Fibroblast of villous mesenchyme (primary cell): ENCODE measurements around the gene HRAS. TPM values are rescaled to one million over a fixed set of nuclear protein-coding genes. Genes with fewer than 3 reads are reported as not detected.
A peak's percentile ranks its signal among the peaks of the same experiment; 100 is the strongest.

Source experiments
- DNase-seq: peaks from one replicate; pipeline ENCODE4 v3.0.0-alpha.2; 2010; ENCODE audit warnings: low read depth
- H3K4me3 ChIP-seq: 2 replicates; pipeline ENCODE4 v1.5.1; 2011; ENCODE audit warnings: low read depth, mild to moderate bottlenecking, low read length
- total RNA-seq: library from RNA; depleted of rRNA; stranded (reverse); fragments of >200 nt; gene quantifications from 2 replicates; pipeline ENCODE4 v1.2.3, GENCODE V29; 2012
- TF ChIP-seq, protein P1 (sequence below): IDR thresholded peaks from 2 replicates; pipeline ENCODE4 v1.5.1; 2012; ENCODE audit warnings: low read depth, mild to moderate bottlenecking, low read length; ENCODE audit not compliant: insufficient read depth

HRAS gene
- total RNA-seq, 1 donor: 36.7 TPM

DNA sequence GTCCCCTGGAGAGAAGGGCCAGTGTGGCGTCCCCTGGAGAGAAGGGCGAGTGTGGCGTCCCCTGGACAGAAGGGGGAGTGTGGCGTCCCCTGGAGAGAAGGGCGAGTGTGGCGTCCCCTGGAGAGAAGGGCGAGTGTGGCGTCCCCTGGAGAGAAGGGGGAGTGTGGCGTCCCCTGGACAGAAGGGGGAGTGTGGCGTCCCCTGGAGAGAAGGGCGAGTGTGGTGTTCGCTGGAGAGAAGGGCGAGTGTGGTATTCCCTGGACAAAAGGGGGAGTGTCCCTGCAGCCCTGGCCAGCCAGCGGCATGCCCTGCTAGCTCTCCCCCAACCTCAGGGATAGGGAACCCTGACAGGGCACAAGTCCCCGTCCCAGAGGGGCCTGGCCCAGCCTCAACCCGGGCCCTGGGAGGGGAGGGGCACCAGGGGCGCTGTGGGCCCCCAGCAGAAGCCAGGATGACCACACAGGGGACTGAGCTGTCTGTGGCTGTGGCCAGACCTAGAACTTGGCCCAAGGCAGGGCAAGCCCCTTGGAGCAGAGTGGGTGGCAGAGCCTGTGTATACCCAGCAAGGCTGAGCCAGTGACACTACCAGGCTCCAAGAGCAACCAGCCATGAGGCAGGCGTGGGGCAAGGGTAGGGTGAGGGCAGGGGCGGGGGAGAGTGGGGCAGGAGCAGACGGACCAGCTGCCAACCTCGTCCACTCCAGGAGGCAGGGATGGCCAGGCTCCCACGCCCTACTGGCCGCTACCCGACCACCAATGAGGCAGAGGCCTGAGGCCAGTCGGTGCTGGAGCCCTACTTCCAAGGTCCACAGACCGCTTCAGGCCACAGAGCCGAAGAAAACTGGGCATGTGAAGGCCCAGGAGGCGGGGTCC lies 4.2 kb downstream of the HRAS start:
- no peak overlapping the region for H3K4me3 ChIP-seq
- TF ChIP-seq, protein P1, sequence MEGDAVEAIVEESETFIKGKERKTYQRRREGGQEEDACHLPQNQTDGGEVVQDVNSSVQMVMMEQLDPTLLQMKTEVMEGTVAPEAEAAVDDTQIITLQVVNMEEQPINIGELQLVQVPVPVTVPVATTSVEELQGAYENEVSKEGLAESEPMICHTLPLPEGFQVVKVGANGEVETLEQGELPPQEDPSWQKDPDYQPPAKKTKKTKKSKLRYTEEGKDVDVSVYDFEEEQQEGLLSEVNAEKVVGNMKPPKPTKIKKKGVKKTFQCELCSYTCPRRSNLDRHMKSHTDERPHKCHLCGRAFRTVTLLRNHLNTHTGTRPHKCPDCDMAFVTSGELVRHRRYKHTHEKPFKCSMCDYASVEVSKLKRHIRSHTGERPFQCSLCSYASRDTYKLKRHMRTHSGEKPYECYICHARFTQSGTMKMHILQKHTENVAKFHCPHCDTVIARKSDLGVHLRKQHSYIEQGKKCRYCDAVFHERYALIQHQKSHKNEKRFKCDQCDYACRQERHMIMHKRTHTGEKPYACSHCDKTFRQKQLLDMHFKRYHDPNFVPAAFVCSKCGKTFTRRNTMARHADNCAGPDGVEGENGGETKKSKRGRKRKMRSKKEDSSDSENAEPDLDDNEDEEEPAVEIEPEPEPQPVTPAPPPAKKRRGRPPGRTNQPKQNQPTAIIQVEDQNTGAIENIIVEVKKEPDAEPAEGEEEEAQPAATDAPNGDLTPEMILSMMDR: no peak
- no peak for DNase-seq

DNA sequence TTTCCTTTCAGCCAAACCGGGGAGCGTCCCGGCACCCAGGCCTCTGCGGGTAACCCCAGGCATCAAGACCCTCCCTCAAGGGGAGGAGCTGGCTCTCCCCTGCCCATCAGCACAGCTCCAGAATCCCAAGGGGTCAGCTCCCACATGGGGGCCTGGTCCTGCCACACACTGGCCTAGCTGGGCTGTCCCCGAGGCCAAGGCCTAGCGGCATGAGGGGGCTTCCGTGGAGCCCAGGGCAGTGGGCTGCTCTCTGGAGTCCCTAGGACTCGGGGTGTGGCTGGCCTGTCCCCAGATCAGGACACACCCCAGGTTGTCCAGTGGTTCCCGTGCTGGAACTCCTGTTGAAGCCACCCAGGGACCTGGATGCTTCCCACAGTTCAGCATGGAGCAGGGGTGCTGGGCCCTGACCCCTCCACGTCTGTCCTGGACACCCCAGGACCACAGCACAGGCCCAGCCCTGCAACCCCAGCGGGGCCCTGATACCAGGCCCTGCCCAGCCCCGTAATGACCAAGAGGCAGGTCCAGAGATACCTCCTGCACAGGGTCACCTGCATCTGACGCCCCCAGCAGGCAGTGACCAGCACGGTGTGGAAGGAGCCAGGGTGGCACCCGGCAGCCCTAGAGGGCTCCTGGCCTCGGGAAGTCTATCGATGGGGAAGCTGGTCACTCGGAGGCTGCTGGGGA lies 5.5 kb downstream of the HRAS start:
- no peak for DNase-seq
- TF ChIP-seq, protein P1: no peak
- no peak overlapping the region for H3K4me3 ChIP-seq

DNA sequence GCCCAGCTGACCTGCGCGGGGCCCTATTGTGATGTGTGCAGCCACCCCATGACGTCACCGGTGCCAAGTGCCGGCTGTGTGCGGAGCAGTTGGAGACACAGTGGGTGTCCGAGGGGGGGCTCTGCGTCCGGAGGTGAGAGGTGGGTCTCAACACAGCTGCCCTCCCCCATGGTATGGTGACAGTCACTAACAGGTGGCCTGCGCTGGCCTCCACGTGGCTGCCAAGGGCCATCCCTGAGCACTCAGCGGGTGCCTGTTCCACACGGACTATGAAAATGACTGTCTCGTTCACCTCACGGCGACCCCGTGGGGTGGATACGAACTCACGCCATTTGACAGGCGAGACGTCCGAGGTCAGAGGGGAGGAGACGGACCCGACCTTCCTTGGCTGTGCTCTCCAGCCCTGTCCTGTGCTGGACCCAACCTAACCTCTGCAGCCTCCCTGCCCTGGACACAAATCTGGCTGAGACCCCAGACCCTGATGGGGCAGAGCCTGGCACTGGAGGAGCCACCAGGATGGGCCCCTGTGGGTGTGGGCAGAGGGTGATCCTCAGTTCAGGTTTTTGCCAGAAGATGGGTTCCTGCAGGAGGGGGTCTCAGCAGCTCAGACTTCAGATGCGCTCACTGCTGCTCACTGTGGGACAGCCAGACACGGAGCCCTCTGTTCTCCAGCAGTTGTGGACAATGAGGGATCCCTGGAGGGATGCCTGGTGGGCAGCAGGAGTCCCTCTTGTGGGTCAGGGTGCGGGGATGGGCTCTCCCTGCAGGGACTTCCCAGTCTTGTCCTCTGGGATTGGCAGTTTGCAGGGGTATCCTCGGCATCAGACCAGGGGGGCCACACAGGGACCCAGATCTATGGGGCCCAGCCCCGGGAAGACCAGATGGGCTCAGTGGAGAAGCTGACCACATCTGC lies 6.3 kb downstream of the HRAS start:
- DNase-seq: no peak
- TF ChIP-seq, protein P1: no peak
- no peak overlapping the region for H3K4me3 ChIP-seq

DNA sequence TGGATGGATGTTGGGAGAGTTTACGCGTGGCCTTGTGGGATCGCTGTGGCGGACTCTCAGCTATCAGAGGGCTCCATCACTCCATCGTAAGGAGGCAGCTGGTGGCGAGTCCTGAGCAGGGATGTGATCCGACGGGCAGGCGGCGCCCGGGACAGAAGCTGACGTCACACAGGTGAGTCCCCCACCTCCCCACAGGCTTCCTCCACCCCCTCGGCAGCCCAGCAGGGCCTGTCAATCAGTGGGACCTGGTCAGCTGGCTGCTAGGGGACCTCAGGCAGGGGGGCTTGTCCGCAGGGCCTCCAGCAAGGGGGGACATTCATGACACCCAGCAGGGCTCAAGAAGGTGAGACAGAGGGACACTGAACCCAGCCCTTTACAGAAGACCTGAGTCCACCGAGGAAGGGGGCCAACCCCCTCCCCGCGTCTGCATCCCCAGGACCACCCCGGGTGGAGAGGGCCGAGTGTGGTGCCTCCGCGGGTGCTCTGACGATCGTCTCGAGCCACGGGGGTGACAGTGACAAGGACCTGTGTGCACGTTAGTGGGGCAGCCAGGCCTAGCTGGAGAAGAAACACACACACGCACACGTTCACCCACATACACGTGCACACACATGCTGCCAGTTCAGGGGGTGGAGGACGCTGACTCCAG lies 7.1 kb downstream of the HRAS start:
- TF ChIP-seq, protein P1: no peak
- no peak overlapping the region for H3K4me3 ChIP-seq

DNA sequence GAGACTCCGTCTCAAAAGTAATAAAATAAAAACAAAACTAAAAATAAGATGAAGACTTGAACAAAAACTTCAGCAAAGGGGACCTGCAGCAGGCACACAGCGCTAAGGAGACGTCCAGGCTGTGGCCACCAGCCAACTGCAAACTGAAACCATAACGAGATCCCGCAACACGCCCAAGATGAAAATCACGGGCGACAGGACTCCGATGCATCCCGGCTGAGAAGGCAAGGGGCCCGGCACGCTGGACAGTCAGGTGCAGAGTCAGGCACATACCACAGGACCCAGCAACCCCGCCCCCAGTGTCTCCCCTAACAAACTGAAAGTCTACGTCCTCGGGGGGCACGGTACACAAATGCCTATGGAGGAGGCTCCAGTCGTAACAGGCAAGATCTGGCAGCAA lies 9.2 kb downstream of the HRAS start:
- DNase-seq: no peak
- TF ChIP-seq, protein P1: no peak
- H3K4me3 ChIP-seq: peak overlapping the region; percentile 2

More for the DNA sequence above, 7.1 kb downstream of the HRAS start:
- DNase-seq: no peak

DNA sequence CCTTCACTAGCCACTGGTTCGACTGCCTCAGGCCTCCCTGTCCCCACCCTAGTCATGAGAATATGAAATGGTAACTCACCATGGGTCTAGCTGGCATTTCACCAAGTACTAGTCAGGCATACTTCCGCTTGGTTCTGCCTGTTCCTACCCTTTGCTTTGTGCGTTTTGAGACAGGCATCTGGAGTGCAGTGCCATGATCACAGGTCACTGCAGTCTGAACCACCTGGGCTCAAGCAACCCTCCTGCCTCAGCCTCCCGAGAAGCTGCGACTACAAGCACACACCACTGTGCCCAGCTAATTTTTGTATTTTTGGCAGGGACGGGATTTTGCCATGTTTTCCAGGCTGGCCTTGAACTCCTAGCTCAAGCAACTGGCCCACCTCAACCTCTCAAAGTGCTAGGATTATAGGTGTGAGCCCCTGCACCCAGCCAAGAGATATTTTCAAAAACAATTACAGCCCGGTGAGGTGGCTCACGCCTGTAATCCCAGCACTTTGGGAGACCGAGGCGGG lies 14.1 kb downstream of the HRAS start:
- no peak overlapping the region for H3K4me3 ChIP-seq
- TF ChIP-seq, protein P1: no peak
- no peak for DNase-seq
